Measurements from ENCODE around the gene CRTAC1.

GRCh38 chr10:97913193-97913592 lies 117.2 kb downstream of the CRTAC1 start:
- TF ChIP-seq EZH2 (IDR thresholded peaks at IDR 0.05) (no peak), POLR2AphosphoS5 (IDR thresholded peaks at IDR 0.05; ENCODE audit: borderline replicate concordance, low read depth, low read length) (no peak)

Measured in SK-N-MC (cell line).